ENCODE data around the gene RPL13. TPM values are rescaled to one million over a fixed set of nuclear protein-coding genes. Genes with fewer than 3 reads are reported as not detected.

The RPL13 gene
- total and polyA plus RNA-seq, 9 of the 15 experiments (the other 6 are each of a cell fraction or from before 2014, with no cell fraction given): 227 to 6,042 (median 1,633) TPM

DNA sequence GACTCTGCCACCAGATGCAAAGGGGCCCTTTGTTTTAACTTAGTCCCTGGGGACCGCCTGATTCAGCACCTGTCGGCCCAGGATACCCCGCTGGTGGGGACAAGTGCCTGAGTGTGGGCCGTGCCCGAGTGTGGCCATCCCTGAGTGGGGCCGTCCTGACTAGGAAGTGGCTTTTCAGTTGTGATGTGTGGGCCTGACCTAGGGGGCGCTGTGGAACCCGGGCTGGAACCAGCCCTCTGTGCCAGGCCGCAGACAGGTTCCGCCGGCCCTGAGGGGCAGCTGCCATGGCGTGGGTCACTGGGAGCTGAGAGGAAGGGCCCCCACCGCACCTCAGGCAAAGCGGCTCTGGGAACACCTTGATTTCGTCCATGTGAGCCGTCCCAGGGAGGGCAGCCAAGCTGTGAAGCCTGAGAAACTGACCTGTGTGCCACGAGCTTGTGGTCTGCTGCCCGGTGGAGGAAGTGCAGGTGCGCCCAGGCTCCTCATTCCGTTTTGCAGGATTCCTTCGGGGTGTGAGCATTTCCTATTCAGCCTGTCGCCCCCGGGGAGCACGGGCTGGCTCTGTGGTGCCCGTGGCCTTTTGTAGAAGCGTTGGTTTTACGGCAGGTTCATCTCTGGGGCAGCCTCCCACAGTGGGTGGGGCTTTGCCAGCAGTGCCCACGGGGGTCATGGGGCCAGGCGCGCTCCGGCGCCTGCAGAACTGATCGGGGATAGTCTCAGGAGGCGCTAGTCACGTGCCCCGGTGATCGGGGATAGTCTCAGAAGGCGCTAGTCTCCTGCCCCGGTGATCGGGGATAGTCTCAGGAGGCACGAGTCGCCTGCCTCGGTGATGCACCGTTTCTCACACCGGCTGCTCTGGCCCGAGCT, 5.3 kb downstream of the RPL13 start (continued):
- TF ChIP-seq ILK (tag; IDR thresholded peaks at IDR 0.05; ENCODE audit: borderline replicate concordance, low read depth) (no peak), MTA3 (IDR thresholded peaks at IDR 0.05; ENCODE audit: borderline replicate concordance) (no peak; the same call in 1 of the 2 replicates), PHB2 (IDR thresholded peaks at IDR 0.05; ENCODE audit: low read depth) (no peak), SNIP1 (IDR thresholded peaks at IDR 0.05; ENCODE audit: low read depth) (no peak), LARP7 (IDR thresholded peaks at IDR 0.05) (no peak), ILF3 (IDR thresholded peaks at IDR 0.05; ENCODE audit: borderline replicate concordance) (peak; percentile 22; the same call in 1 of the 2 replicates), RAD21 (CRISPR knock-in tag; conservative IDR thresholded peaks at IDR 0.05 in 1 of 2, IDR thresholded peaks at IDR 0.05 in 1 of 2) (no peak), CBX3 (IDR thresholded peaks at IDR 0.05; ENCODE audit: borderline replicate concordance in 1 of 2, low read length in 2 of 2) (no peak), HNRNPH1 (optimal IDR thresholded peaks at IDR 0.05; ENCODE audit: low read depth, low read length) (no peak), RBBP5 (IDR thresholded peaks at IDR 0.05; ENCODE audit: borderline replicate concordance, insufficient read depth, low read length, poor library complexity, severe bottlenecking) (no peak), DNMT1 (IDR thresholded peaks at IDR 0.05) (no peak), TAF15 (IDR thresholded peaks at IDR 0.05; ENCODE audit: low read depth, low read length) (peak; percentile 94), MCM5 (IDR thresholded peaks at IDR 0.05; ENCODE audit: low read depth) (no peak), RFX1 (IDR thresholded peaks at IDR 0.05) (no peak)
- TF ChIP-seq, protein P1, sequence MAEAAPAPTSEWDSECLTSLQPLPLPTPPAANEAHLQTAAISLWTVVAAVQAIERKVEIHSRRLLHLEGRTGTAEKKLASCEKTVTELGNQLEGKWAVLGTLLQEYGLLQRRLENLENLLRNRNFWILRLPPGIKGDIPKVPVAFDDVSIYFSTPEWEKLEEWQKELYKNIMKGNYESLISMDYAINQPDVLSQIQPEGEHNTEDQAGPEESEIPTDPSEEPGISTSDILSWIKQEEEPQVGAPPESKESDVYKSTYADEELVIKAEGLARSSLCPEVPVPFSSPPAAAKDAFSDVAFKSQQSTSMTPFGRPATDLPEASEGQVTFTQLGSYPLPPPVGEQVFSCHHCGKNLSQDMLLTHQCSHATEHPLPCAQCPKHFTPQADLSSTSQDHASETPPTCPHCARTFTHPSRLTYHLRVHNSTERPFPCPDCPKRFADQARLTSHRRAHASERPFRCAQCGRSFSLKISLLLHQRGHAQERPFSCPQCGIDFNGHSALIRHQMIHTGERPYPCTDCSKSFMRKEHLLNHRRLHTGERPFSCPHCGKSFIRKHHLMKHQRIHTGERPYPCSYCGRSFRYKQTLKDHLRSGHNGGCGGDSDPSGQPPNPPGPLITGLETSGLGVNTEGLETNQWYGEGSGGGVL (CRISPR knock-in tag; IDR thresholded peaks at IDR 0.05): no peak
- TF ChIP-seq, protein P2, sequence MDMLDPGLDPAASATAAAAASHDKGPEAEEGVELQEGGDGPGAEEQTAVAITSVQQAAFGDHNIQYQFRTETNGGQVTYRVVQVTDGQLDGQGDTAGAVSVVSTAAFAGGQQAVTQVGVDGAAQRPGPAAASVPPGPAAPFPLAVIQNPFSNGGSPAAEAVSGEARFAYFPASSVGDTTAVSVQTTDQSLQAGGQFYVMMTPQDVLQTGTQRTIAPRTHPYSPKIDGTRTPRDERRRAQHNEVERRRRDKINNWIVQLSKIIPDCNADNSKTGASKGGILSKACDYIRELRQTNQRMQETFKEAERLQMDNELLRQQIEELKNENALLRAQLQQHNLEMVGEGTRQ (CRISPR knock-in tag; IDR thresholded peaks at IDR 0.05): peak; percentile 90
- TF ChIP-seq, protein P3, sequence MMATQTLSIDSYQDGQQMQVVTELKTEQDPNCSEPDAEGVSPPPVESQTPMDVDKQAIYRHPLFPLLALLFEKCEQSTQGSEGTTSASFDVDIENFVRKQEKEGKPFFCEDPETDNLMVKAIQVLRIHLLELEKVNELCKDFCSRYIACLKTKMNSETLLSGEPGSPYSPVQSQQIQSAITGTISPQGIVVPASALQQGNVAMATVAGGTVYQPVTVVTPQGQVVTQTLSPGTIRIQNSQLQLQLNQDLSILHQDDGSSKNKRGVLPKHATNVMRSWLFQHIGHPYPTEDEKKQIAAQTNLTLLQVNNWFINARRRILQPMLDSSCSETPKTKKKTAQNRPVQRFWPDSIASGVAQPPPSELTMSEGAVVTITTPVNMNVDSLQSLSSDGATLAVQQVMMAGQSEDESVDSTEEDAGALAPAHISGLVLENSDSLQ (IDR thresholded peaks at IDR 0.05): no peak
- TF ChIP-seq, protein P4, sequence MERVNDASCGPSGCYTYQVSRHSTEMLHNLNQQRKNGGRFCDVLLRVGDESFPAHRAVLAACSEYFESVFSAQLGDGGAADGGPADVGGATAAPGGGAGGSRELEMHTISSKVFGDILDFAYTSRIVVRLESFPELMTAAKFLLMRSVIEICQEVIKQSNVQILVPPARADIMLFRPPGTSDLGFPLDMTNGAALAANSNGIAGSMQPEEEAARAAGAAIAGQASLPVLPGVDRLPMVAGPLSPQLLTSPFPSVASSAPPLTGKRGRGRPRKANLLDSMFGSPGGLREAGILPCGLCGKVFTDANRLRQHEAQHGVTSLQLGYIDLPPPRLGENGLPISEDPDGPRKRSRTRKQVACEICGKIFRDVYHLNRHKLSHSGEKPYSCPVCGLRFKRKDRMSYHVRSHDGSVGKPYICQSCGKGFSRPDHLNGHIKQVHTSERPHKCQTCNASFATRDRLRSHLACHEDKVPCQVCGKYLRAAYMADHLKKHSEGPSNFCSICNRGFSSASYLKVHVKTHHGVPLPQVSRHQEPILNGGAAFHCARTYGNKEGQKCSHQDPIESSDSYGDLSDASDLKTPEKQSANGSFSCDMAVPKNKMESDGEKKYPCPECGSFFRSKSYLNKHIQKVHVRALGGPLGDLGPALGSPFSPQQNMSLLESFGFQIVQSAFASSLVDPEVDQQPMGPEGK (CRISPR knock-in tag; IDR thresholded peaks at IDR 0.05; ENCODE audit: borderline replicate concordance): no peak
